HEK293 (cell line): ENCODE data around the gene KANSL1.

Source experiments
- CTCF ChIA-PET: fragments of 350-600 bp; formaldehyde crosslinking; extraction: SDS; loops from one replicate; lab custom pipeline; 2021; ENCODE audit warnings: antibody characterized with exemption; lab: Yijun Ruan, JAX
- POLR2A ChIA-PET: fragments of 300-600 bp; formaldehyde crosslinking; extraction: SDS; loops from one replicate; lab custom pipeline; 2020; ENCODE audit warnings: antibody characterized with exemption, inconsistent platforms; lab: Yijun Ruan, JAX
- H3K27ac ChIP-seq: fragments of 200-500 bp; sonication (Bioruptor generic); 2 replicates; pipeline ENCODE4 v1.5.1; 2014; ENCODE audit warnings: low read depth, low read length, control low read depth, inconsistent platforms; ENCODE audit errors: extremely low read depth
- H3K36me3 ChIP-seq, 2 experiments: fragments of 200-500 bp in 1 of 2; sonication (Bioruptor generic) in 1 of 2; 1 replicate in 1 of 2; 2 replicates in 1 of 2; pipeline ENCODE4 v1.5.1; 2014 to 2017; ENCODE audit warnings: inconsistent platforms in 2 of 2, low read length in 2 of 2; ENCODE audit not compliant: control insufficient read depth in 2 of 2, insufficient read depth in 1 of 2
- H3K4me1 ChIP-seq: fragments of 200-500 bp; sonication (Bioruptor generic); 2 replicates; pipeline ENCODE4 v1.5.1; 2014; ENCODE audit warnings: mild to moderate bottlenecking, low read length, inconsistent platforms; ENCODE audit not compliant: control insufficient read depth, insufficient read depth
- H3K4me3 ChIP-seq: 2 replicates; pipeline ENCODE4 v1.5.1; 2011; ENCODE audit warnings: low read depth, mild to moderate bottlenecking, control low read depth, low read length, moderate library complexity
- H3K9me3 ChIP-seq: fragments of 200-500 bp; sonication (Bioruptor generic); 2 replicates; pipeline ENCODE4 v1.5.1; 2014; ENCODE audit warnings: low read depth, low read length, inconsistent platforms; ENCODE audit not compliant: control insufficient read depth, insufficient read depth
- BCL11B ChIP-seq: fragments of 450-650 bp; formaldehyde crosslinking; IDR thresholded peaks from 2 replicates; pipeline ENCODE4 v1.5.1; 2016; ENCODE audit warnings: low read depth, missing biosample characterization, missing genetic modification characterization
- HOXC10 ChIP-seq: sonication (generic); formaldehyde crosslinking; IDR thresholded peaks from 2 replicates; pipeline ENCODE4 v1.8.1; 2023; ENCODE audit warnings: mild to moderate bottlenecking, missing genetic modification reagents
- SP7 ChIP-seq: fragments of 450-650 bp; formaldehyde crosslinking; IDR thresholded peaks from 2 replicates; pipeline ENCODE4 v1.5.1; 2016; ENCODE audit warnings: missing biosample characterization, missing genetic modification characterization
- TCF7L2 ChIP-seq: IDR thresholded peaks from 2 replicates; pipeline ENCODE4 v1.6.1; 2011; ENCODE audit warnings: low read depth, mild to moderate bottlenecking, inconsistent platforms, low read length, moderate library complexity, borderline replicate concordance
- ZEB2 ChIP-seq: fragments of 450-650 bp; formaldehyde crosslinking; IDR thresholded peaks from 2 replicates; pipeline ENCODE4 v1.5.1; 2016; ENCODE audit warnings: missing biosample characterization, missing genetic modification characterization
- ZFP41 ChIP-seq: fragments of 450-650 bp; formaldehyde crosslinking; IDR thresholded peaks from 2 replicates; pipeline ENCODE4 v1.5.1; 2016; ENCODE audit warnings: missing biosample characterization, missing genetic modification characterization, borderline replicate concordance
- ZNF157 ChIP-seq: fragments of 450-650 bp; formaldehyde crosslinking; IDR thresholded peaks from 2 replicates; pipeline ENCODE4 v1.5.1; 2016; ENCODE audit warnings: missing biosample characterization, missing genetic modification characterization
- ZNF214 ChIP-seq: fragments of 450-650 bp; formaldehyde crosslinking; IDR thresholded peaks from 2 replicates; pipeline ENCODE4 v1.5.1; 2017; ENCODE audit warnings: missing biosample characterization, mild to moderate bottlenecking, missing genetic modification characterization, borderline replicate concordance
- ZNF24 ChIP-seq: fragments of 450-650 bp; formaldehyde crosslinking; IDR thresholded peaks from 2 replicates; pipeline ENCODE4 v1.5.1; 2016; ENCODE audit warnings: missing biosample characterization, missing genetic modification characterization
- ZNF354C ChIP-seq: fragments of 450-650 bp; formaldehyde crosslinking; IDR thresholded peaks from 2 replicates; pipeline ENCODE4 v1.5.1; 2016; ENCODE audit warnings: missing biosample characterization, missing genetic modification characterization, low read depth, borderline replicate concordance
- ZNF426 ChIP-seq: fragments of 450-650 bp; formaldehyde crosslinking; IDR thresholded peaks from 2 replicates; pipeline ENCODE4 v1.5.1; 2017; ENCODE audit warnings: missing biosample characterization, missing genetic modification characterization, mild to moderate bottlenecking, inconsistent platforms, moderate library complexity
- ZNF514 ChIP-seq: fragments of 450-650 bp; formaldehyde crosslinking; IDR thresholded peaks from 2 replicates; pipeline ENCODE4 v1.5.1; 2016; ENCODE audit warnings: missing biosample characterization, missing genetic modification characterization
- ZNF580 ChIP-seq: fragments of 450-650 bp; formaldehyde crosslinking; IDR thresholded peaks from 2 replicates; pipeline ENCODE4 v1.5.1; 2016; ENCODE audit warnings: missing biosample characterization, missing genetic modification characterization
- ZNF664 ChIP-seq: fragments of 450-650 bp; formaldehyde crosslinking; IDR thresholded peaks from 2 replicates; pipeline ENCODE4 v1.5.1; 2016; ENCODE audit warnings: missing biosample characterization, missing genetic modification characterization
- ZNF792 ChIP-seq: fragments of 450-650 bp; formaldehyde crosslinking; IDR thresholded peaks from 2 replicates; pipeline ENCODE4 v1.5.1; 2016; ENCODE audit warnings: missing biosample characterization, missing genetic modification characterization
- TF ChIP-seq, protein P1 (sequence below): fragments of 450-650 bp; formaldehyde crosslinking; IDR thresholded peaks from 2 replicates; pipeline ENCODE4 v1.5.1; 2016; ENCODE audit warnings: missing biosample characterization, missing genetic modification characterization
- TF ChIP-seq, protein P2 (sequence below): fragments of 450-650 bp; formaldehyde crosslinking; conservative IDR thresholded peaks from 2 replicates; pipeline ENCODE4 v1.5.1; 2016; ENCODE audit warnings: low read depth, missing biosample characterization, missing genetic modification characterization
- TF ChIP-seq, protein P3 (sequence below): fragments of 450-650 bp; formaldehyde crosslinking; IDR thresholded peaks from 2 replicates; pipeline ENCODE4 v1.5.1; 2016; ENCODE audit warnings: missing biosample characterization, missing genetic modification characterization, borderline replicate concordance

KANSL1 gene

GRCh38 chr17:46000757-46001156 lies 192.5 kb downstream of the KANSL1 start:
- no peak overlapping the region for H3K4me3 ChIP-seq
- no peaks in the 10 kb centered on the region; a peak in 1 of 3 replicates for H3K36me3 ChIP-seq
- ChIA-PET CTCF (interaction anchor here (1.3 to 5.4 kb wide), 6 partner anchors 10 to 211 kb away, joined by 4 to 48 read pairs (median 6); partner anchors contain the start of gene KANSL1), POLR2A (interaction anchor here (0.6 kb wide), 1 partner anchor 284 kb away, joined by 3 read pairs; no protein-coding TSS in a partner anchor)
- H3K4me1 ChIP-seq = peaks cover 4% of the 10 kb centered on the region; the same call in 1 of the 2 replicates
- no peak for TF ChIP-seq ZNF580 (tag by site-specific recombination)
- TF ChIP-seq HOXC10 (CRISPR knock-in tag) = no peak
- no peak for TF ChIP-seq ZNF24 (tag by site-specific recombination)
- TF ChIP-seq, protein P1, sequence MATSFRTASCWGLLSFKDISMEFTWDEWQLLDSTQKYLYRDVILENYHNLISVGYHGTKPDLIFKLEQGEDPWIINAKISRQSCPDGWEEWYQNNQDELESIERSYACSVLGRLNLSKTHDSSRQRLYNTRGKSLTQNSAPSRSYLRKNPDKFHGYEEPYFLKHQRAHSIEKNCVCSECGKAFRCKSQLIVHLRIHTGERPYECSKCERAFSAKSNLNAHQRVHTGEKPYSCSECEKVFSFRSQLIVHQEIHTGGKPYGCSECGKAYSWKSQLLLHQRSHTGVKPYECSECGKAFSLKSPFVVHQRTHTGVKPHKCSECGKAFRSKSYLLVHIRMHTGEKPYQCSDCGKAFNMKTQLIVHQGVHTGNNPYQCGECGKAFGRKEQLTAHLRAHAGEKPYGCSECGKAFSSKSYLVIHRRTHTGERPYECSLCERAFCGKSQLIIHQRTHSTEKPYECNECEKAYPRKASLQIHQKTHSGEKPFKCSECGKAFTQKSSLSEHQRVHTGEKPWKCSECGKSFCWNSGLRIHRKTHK = no peak
- no peak for TF ChIP-seq ZNF514 (tag by site-specific recombination)
- TF ChIP-seq SP7 (tag by site-specific recombination) = no peak
- no peak for TF ChIP-seq ZNF354C (tag by site-specific recombination)
- no peak for TF ChIP-seq ZNF426
- no peak for TF ChIP-seq ZNF792 (tag by site-specific recombination)
- TF ChIP-seq ZEB2 (tag by site-specific recombination) = no peak
- TF ChIP-seq TCF7L2 = no peak
- TF ChIP-seq, protein P2, sequence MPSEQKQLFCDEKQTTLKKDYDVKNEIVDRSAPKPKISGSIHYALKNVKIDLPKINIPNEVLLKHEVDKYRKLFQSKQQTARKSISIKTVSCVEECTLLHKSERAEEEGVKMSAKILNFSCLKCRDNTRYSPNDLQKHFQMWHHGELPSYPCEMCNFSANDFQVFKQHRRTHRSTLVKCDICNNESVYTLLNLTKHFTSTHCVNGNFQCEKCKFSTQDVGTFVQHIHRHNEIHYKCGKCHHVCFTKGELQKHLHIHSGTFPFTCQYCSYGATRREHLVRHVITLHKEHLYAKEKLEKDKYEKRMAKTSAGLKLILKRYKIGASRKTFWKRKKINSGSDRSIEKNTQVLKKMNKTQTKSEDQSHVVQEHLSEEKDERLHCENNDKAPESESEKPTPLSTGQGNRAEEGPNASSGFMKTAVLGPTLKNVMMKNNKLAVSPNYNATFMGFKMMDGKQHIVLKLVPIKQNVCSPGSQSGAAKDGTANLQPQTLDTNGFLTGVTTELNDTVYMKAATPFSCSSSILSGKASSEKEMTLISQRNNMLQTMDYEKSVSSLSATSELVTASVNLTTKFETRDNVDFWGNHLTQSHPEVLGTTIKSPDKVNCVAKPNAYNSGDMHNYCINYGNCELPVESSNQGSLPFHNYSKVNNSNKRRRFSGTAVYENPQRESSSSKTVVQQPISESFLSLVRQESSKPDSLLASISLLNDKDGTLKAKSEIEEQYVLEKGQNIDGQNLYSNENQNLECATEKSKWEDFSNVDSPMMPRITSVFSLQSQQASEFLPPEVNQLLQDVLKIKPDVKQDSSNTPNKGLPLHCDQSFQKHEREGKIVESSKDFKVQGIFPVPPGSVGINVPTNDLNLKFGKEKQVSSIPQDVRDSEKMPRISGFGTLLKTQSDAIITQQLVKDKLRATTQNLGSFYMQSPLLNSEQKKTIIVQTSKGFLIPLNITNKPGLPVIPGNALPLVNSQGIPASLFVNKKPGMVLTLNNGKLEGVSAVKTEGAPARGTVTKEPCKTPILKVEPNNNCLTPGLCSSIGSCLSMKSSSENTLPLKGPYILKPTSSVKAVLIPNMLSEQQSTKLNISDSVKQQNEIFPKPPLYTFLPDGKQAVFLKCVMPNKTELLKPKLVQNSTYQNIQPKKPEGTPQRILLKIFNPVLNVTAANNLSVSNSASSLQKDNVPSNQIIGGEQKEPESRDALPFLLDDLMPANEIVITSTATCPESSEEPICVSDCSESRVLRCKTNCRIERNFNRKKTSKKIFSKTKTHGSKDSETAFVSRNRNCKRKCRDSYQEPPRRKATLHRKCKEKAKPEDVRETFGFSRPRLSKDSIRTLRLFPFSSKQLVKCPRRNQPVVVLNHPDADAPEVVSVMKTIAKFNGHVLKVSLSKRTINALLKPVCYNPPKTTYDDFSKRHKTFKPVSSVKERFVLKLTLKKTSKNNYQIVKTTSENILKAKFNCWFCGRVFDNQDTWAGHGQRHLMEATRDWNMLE (tag by site-specific recombination) = no peak
- no peak for TF ChIP-seq ZNF664 (tag by site-specific recombination)
- TF ChIP-seq BCL11B (tag by site-specific recombination) = no peak
- TF ChIP-seq ZFP41 (tag by site-specific recombination) = no peak
- TF ChIP-seq, protein P3, sequence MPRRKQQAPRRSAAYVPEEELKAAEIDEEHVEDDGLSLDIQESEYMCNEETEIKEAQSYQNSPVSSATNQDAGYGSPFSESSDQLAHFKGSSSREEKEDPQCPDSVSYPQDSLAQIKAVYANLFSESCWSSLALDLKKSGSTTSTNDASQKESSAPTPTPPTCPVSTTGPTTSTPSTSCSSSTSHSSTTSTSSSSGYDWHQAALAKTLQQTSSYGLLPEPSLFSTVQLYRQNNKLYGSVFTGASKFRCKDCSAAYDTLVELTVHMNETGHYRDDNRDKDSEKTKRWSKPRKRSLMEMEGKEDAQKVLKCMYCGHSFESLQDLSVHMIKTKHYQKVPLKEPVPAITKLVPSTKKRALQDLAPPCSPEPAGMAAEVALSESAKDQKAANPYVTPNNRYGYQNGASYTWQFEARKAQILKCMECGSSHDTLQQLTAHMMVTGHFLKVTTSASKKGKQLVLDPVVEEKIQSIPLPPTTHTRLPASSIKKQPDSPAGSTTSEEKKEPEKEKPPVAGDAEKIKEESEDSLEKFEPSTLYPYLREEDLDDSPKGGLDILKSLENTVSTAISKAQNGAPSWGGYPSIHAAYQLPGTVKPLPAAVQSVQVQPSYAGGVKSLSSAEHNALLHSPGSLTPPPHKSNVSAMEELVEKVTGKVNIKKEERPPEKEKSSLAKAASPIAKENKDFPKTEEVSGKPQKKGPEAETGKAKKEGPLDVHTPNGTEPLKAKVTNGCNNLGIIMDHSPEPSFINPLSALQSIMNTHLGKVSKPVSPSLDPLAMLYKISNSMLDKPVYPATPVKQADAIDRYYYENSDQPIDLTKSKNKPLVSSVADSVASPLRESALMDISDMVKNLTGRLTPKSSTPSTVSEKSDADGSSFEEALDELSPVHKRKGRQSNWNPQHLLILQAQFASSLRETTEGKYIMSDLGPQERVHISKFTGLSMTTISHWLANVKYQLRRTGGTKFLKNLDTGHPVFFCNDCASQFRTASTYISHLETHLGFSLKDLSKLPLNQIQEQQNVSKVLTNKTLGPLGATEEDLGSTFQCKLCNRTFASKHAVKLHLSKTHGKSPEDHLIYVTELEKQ (tag by site-specific recombination) = no peak
- no peak for TF ChIP-seq ZNF214
- TF ChIP-seq ZNF157 (tag by site-specific recombination) = no peak
- H3K9me3 ChIP-seq = no peaks in the 10 kb centered on the region
- H3K27ac ChIP-seq = no peak overlapping the region
